Activated CD8-positive, alpha-beta memory T cell treated with anti-CD3 and anti-CD28 coated beads, Interleukin-2, amount 10 ng/mL, durations not matched to agents 7 days and 5 days (primary cell): Measurements from ENCODE around the gene IMP4. TPM values are rescaled to one million over a fixed set of nuclear protein-coding genes. Genes with fewer than 3 reads are reported as not detected.

Experiments used
- ATAC-seq: fragments of 150-1000 bp; cut with Tn5 transposase; one replicate; pipeline ENCODE4 v1.10.0; 2021; ENCODE audit warnings: moderate library complexity
- CTCF ChIA-PET: fragments of 350-600 bp; sonication (Branson Sonifier 250); formaldehyde crosslinking; loops from one replicate; lab custom pipeline; 2021; ENCODE audit warnings: antibody characterized with exemption; lab: Charles Lee
- DNase-seq: peaks from one replicate; pipeline ENCODE4 v3.0.0-alpha.2; 2020
- H3K27ac Mint-ChIP-seq: one replicate; pipeline ENCODE4 v1.8.0; 2021; ENCODE audit warnings: mild to moderate bottlenecking, mixed read lengths
- H3K27me3 Mint-ChIP-seq: one replicate; pipeline ENCODE4 v1.8.0; 2021; ENCODE audit warnings: mixed read lengths
- H3K36me3 Mint-ChIP-seq: one replicate; pipeline ENCODE4 v1.8.0; 2021; ENCODE audit warnings: mild to moderate bottlenecking, mixed read lengths
- H3K4me1 Mint-ChIP-seq: one replicate; pipeline ENCODE4 v1.8.0; 2021; ENCODE audit warnings: mixed read lengths
- H3K4me3 Mint-ChIP-seq: one replicate; pipeline ENCODE4 v1.8.0; 2021; ENCODE audit warnings: mild to moderate bottlenecking, moderate library complexity, mixed read lengths
- H3K9me3 Mint-ChIP-seq: one replicate; pipeline ENCODE4 v1.8.0; 2022; ENCODE audit warnings: low read depth, mixed read lengths
- total RNA-seq, 2 experiments: library from RNA; stranded (reverse); gene quantifications; one replicate each; pipeline ENCODE4 v1.2.3, GENCODE V29; 2021

Gene IMP4
- total RNA-seq, 2 experiments from 2014 or later: 85.8 to 115 TPM

- Mint-ChIP-seq H3K9me3 (no peaks in the 10 kb centered on the region), H3K27ac (no peak overlapping the region)
Observed at GRCh38 chr2:130353291-130354138, 10.8 kb downstream of the IMP4 start.

GRCh38 chr2:130354139-130354428, 11.4 kb downstream of the IMP4 start:
- Mint-ChIP-seq H3K9me3 (no peaks in the 10 kb centered on the region), H3K27ac (no peak overlapping the region), H3K27me3 (no peaks in the 10 kb centered on the region), H3K4me3 (no peak overlapping the region), H3K4me1 (peaks cover 13% of the 10 kb centered on the region), H3K36me3 (peaks cover 1% of the 10 kb centered on the region)
- ATAC-seq (no peak), DNase-seq (no peak)
- CTCF ChIA-PET: interaction anchor here (1.2 to 3.9 kb wide), 3 partner anchors 11 to 173 kb away, joined by 3 to 22 read pairs (median 5); partner anchors contain the start of genes IMP4 and SMPD4

More at GRCh38 chr2:130353291-130354138, 10.8 kb downstream of the IMP4 start:
- Mint-ChIP-seq H3K4me3 (no peak overlapping the region), H3K27me3 (no peaks in the 10 kb centered on the region), H3K36me3 (peaks cover 2% of the 10 kb centered on the region), H3K4me1 (peaks cover 13% of the 10 kb centered on the region)
- CTCF ChIA-PET: interaction anchor here (1.6 to 3.9 kb wide), 2 partner anchors 11 to 172 kb away, joined by 5 to 22 read pairs; partner anchors contain the start of genes IMP4 and SMPD4
- no peak for ATAC-seq
- peak; percentile 33 for DNase-seq

- H3K36me3 Mint-ChIP-seq: peaks cover 1% of the 10 kb centered on the region
- DNase-seq (peak; percentile 34), ATAC-seq (no peak)
- H3K27ac Mint-ChIP-seq: peak overlapping the region; percentile 21
- peaks cover 13% of the 10 kb centered on the region for H3K4me1 Mint-ChIP-seq
- no peaks in the 10 kb centered on the region for H3K27me3 Mint-ChIP-seq
- H3K9me3 Mint-ChIP-seq: no peaks in the 10 kb centered on the region
- peak overlapping the region; percentile 66 for H3K4me3 Mint-ChIP-seq
- CTCF ChIA-PET: interaction anchor here (1.1 to 2.3 kb wide), 3 partner anchors 15 to 22 kb away, joined by 3 to 12 read pairs (median 3); no protein-coding TSS in a partner anchor
Observed at GRCh38 chr2:130355172-130355577, 12.5 kb downstream of the IMP4 start.

DNA sequence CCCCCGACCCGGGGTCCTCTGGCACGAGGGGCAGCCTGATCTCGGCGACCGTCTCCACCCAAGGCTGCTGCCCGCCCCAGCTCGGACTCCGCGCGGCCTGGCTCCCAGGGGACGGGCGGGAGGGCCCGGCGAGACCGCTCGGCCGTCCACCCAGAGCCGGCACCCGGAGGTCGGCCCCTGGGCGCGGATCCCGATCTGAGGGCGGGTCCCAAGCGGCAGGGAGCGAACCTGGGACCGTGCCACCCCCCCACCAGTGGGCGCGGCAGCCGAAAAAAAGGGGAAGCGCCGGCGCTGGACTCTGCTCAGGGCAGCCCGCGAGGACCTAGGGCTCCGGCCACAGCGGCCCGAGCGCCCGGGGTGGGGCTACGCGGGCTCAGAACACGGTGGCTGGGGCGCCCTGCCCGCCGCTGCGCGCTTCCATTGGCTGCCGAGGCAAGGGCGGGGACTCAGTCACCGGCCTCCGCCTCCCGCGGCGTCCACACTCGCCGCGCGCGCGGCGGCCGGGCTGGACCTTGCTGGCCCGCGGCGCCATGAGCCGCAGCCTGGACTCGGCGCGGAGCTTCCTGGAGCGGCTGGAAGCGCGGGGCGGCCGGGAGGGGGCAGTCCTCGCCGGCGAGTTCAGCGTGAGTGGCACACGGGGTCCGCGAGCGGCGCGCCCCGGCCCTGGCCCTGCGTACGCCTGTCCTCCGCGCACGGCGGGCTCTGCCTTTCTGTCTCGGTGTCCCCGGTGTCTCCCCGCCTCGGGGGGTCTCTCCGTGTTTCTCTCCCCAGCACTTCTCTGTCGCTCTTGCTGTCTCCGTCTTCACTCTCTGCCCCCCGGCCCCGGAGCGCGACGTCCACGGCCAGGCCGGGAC, 13.1 kb downstream of the IMP4 start, which contains the start of gene PTPN18:
TSS of gene PTPN18 (plus strand) at position 479 of the 854 bp plus-strand sequence. CDS start at position 531, 52 bp downstream.
- Mint-ChIP-seq H3K27ac (peak within 1 kb of the TSS; percentile 21), H3K4me3 (peak within 1 kb of the TSS; percentile 77)

GRCh38 chr2:130357864-130358263, 15.2 kb downstream of the IMP4 start:
- CTCF ChIA-PET: no interaction called here
- no peak for ATAC-seq
- Mint-ChIP-seq H3K27me3 (no peaks in the 10 kb centered on the region), H3K9me3 (peaks cover 2% of the 10 kb centered on the region), H3K4me1 (peaks cover 13% of the 10 kb centered on the region), H3K27ac (no peak overlapping the region), H3K36me3 (peaks cover 1% of the 10 kb centered on the region), H3K4me3 (no peak overlapping the region)
- DNase-seq: no peak

More for the DNA sequence above, 13.1 kb downstream of the IMP4 start, which contains the start of gene PTPN18:
- peaks cover 1% of the 10 kb centered on the region for H3K36me3 Mint-ChIP-seq
- ATAC-seq (peak; percentile 97), DNase-seq (peak; percentile 72)
- peaks cover 13% of the 10 kb centered on the region for H3K4me1 Mint-ChIP-seq
- peaks cover 2% of the 10 kb centered on the region for H3K9me3 Mint-ChIP-seq
- H3K27me3 Mint-ChIP-seq: no peaks in the 10 kb centered on the region
- CTCF ChIA-PET: interaction anchor here (0.8 to 2.3 kb wide), 4 partner anchors 8 to 22 kb away, joined by 3 to 12 read pairs (median 4); partner anchors contain the start of gene IMP4

- Mint-ChIP-seq H3K4me1 (peaks cover 13% of the 10 kb centered on the region), H3K36me3 (peaks cover 1% of the 10 kb centered on the region), H3K4me3 (no peak overlapping the region), H3K27me3 (no peaks in the 10 kb centered on the region), H3K27ac (no peak overlapping the region), H3K9me3 (peaks cover 2% of the 10 kb centered on the region)
- DNase-seq (peak; percentile 12), ATAC-seq (no peak)
- CTCF ChIA-PET: no interaction called here
Observed at GRCh38 chr2:130358420-130359350, 16.0 kb downstream of the IMP4 start.

DNA sequence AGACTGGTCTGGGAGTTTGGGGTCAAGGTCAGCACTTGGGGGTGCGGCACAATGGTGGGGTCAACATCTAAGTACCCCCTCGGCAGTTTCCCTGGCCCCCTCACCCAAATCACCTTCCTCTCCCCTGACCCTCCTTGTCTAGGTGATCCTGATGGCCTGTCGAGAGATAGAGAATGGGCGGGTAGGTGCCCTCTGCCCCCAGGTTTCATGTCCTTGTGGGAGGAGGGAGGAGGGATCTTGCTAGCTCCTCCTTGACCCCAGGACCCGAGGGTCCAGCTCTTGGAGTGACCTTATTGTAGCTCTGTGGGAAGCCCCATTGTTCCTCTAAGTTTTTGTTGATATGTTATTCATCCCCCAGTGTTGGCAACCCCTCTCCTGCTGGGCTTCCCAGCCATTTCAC, 16.8 kb downstream of the IMP4 start:
- no peak overlapping the region for H3K4me3 Mint-ChIP-seq
- peaks cover 11% of the 10 kb centered on the region for H3K4me1 Mint-ChIP-seq
- no peak overlapping the region for H3K27ac Mint-ChIP-seq
- H3K9me3 Mint-ChIP-seq: peaks cover 2% of the 10 kb centered on the region
- ATAC-seq (no peak), DNase-seq (peak; percentile 2)
- H3K36me3 Mint-ChIP-seq: peaks cover 1% of the 10 kb centered on the region
- CTCF ChIA-PET: no interaction called here
- no peaks in the 10 kb centered on the region for H3K27me3 Mint-ChIP-seq

- Mint-ChIP-seq H3K9me3 (peaks cover 2% of the 10 kb centered on the region), H3K4me1 (no peaks in the 10 kb centered on the region), H3K27ac (no peak overlapping the region), H3K27me3 (no peaks in the 10 kb centered on the region), H3K36me3 (peaks cover 4% of the 10 kb centered on the region), H3K4me3 (no peak overlapping the region)
- ATAC-seq (no peak), DNase-seq (no peak)
- CTCF ChIA-PET: interaction anchor here (1.4 kb wide), 1 partner anchor 14 kb away, joined by 3 read pairs; no protein-coding TSS in a partner anchor
Observed at GRCh38 chr2:130363479-130363878, 20.8 kb downstream of the IMP4 start.

- CTCF ChIA-PET: no interaction called here
- peaks cover 2% of the 10 kb centered on the region for H3K9me3 Mint-ChIP-seq
- peaks cover 3% of the 10 kb centered on the region for H3K4me1 Mint-ChIP-seq
- H3K27ac Mint-ChIP-seq: no peak overlapping the region
- H3K36me3 Mint-ChIP-seq: peaks cover 4% of the 10 kb centered on the region
- no peaks in the 10 kb centered on the region for H3K27me3 Mint-ChIP-seq
- no peak overlapping the region for H3K4me3 Mint-ChIP-seq
- ATAC-seq (no peak), DNase-seq (no peak)
Observed at GRCh38 chr2:130365075-130365474, 22.4 kb downstream of the IMP4 start.

DNA sequence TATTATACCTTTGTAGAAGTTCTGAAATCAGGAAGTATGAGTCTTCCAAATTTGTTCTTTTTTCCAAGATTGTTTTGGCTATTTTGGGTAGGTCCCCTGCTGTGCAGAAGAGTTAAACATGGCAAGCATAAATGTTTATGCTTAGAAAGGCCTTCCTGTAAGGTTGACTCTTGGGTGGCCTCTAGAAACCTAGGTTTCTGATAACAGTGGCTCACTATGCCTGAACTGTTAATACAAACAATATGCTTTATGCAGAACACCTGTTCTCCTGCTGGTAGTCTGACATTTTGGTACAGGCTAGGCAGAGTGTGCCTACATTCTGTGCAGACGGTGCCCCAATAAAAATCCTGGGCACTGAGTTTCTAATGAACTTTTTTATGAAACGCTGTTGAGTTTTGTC, 23.3 kb downstream of the IMP4 start:
- ATAC-seq (no peak), DNase-seq (no peak)
- Mint-ChIP-seq H3K36me3 (peaks cover 5% of the 10 kb centered on the region), H3K27me3 (no peaks in the 10 kb centered on the region), H3K9me3 (no peaks in the 10 kb centered on the region), H3K4me1 (peaks cover 12% of the 10 kb centered on the region), H3K27ac (no peak overlapping the region), H3K4me3 (no peak overlapping the region)
- CTCF ChIA-PET: no interaction called here

DNA sequence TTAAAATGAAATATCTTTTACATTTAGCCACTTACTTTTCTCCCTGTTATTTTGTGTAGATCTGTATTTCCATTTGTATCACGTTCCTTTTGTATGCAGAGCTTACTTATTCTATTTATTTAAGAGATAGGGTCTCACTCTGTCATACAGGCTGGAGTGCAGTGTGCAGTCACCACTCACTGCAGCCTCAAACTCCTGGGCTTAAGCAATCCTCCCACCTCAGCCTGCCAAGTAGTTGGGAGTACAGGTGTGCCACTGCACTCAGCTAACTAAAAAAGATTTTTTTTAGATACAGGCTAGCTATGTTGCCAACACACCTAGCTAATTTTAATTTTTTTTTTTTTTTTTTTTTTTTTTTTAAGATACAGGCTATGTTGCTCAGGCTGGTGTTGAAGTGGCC, 24.0 kb downstream of the IMP4 start:
- CTCF ChIA-PET: no interaction called here
- Mint-ChIP-seq H3K27me3 (no peaks in the 10 kb centered on the region), H3K4me1 (peaks cover 19% of the 10 kb centered on the region), H3K36me3 (peaks cover 8% of the 10 kb centered on the region), H3K4me3 (no peak overlapping the region), H3K9me3 (no peaks in the 10 kb centered on the region), H3K27ac (no peak overlapping the region)
- ATAC-seq (no peak), DNase-seq (no peak)

GRCh38 chr2:130368786-130369185, 26.1 kb downstream of the IMP4 start:
- DNase-seq: no peak
- no peak overlapping the region for H3K27ac Mint-ChIP-seq

More at GRCh38 chr2:130368786-130369185, 26.1 kb downstream of the IMP4 start:
- H3K27me3 Mint-ChIP-seq: no peaks in the 10 kb centered on the region
- CTCF ChIA-PET: interaction anchor here (2.7 kb wide), 1 partner anchor 13 kb away, joined by 12 read pairs; the partner anchor contains the start of gene PTPN18
- H3K4me1 Mint-ChIP-seq: peaks cover 29% of the 10 kb centered on the region
- ATAC-seq: no peak
- no peaks in the 10 kb centered on the region for H3K9me3 Mint-ChIP-seq
- H3K4me3 Mint-ChIP-seq: no peak overlapping the region
- H3K36me3 Mint-ChIP-seq: peaks cover 17% of the 10 kb centered on the region
